Endothelial cell of umbilical vein (primary cell): ENCODE data around the gene SPDYA. TPM values are rescaled to one million over a fixed set of nuclear protein-coding genes. Genes with fewer than 3 reads are reported as not detected.
"Not testable (repeated sequence)": the region's sequence is repeated elsewhere in the genome, so short reads cannot be mapped to it uniquely, and the experiment has no call there.

ENCODE experiments used
- BruUV-seq: library from RNA; stranded (reverse); fragments of 400-500 nt; replicated peaks from 2 replicates; lab custom pipeline; 2021; lab: Mats Ljungman, UMichigan
- CTCF ChIA-PET: fragments of 300-600, 350-600 bp; sonication (Branson Sonifier 250); formaldehyde crosslinking; loops from one replicate; lab custom pipeline; 2021; ENCODE audit warnings: antibody characterized with exemption, inconsistent platforms; lab: Charles Lee
- POLR2A ChIA-PET: fragments of 300-600, 350-600 bp; sonication (Branson Sonifier 250); formaldehyde crosslinking; loops from one replicate; lab custom pipeline; 2021; ENCODE audit warnings: antibody characterized with exemption, inconsistent platforms; lab: Charles Lee
- DNase-seq: peaks from one replicate; pipeline ENCODE4 v3.0.0-alpha.2; 2011; ENCODE audit warnings: low read depth, low spot score
- FAIRE-seq: peaks from 2 replicates; lab custom pipeline; 2011; peaks lifted over from hg19 to GRCh38; lab: Jason Lieb, UNC
- H2AFZ ChIP-seq: 2 replicates; pipeline ENCODE4 v1.6.0; 2012; ENCODE audit warnings: low read depth, low read length, control low read depth, inconsistent platforms
- H3K27ac ChIP-seq: 2 replicates; pipeline ENCODE4 v1.5.1; 2011; ENCODE audit warnings: low read depth, mild to moderate bottlenecking, control low read depth, low read length, moderate library complexity; ENCODE audit not compliant: insufficient read depth
- H3K27me3 ChIP-seq, 2 experiments: 2 replicates each; pipeline versions ENCODE4 v1.6.0 to v1.6.1; 2011; ENCODE audit warnings: low read length in 2 of 2, mixed read lengths in 1 of 2; ENCODE audit not compliant: control insufficient read depth in 2 of 2, insufficient read depth in 2 of 2
- H3K36me3 ChIP-seq, 2 experiments: 2 replicates in 1 of 2; 3 replicates in 1 of 2; pipeline ENCODE4 v1.5.1; 2011; ENCODE audit warnings: low read length in 2 of 2, mild to moderate bottlenecking in 1 of 2, moderate library complexity in 1 of 2; ENCODE audit not compliant: control insufficient read depth in 2 of 2, insufficient read depth in 2 of 2; ENCODE audit errors: extremely low read depth in 1 of 2
- H3K4me1 ChIP-seq: 3 replicates; pipeline ENCODE4 v1.5.1; 2011; ENCODE audit warnings: mild to moderate bottlenecking, low read length; ENCODE audit not compliant: control insufficient read depth, insufficient read depth; ENCODE audit errors: extremely low read depth
- H3K4me2 ChIP-seq: 2 replicates; pipeline ENCODE4 v1.6.1; 2011; ENCODE audit warnings: low read length, control low read depth, mixed read lengths; ENCODE audit not compliant: insufficient read depth
- H3K4me3 ChIP-seq, 3 experiments: fragments of 200-600 bp in 1 of 3; sonication (generic), shearing (Covaris generic) in 1 of 3; replicated peaks in 1 of 3; 2 replicates each; pipeline ENCODE4 v1.5.1; 2011 to 2016; ENCODE audit warnings: control low read depth in 3 of 3, low read length in 3 of 3, mild to moderate bottlenecking in 2 of 3, inconsistent platforms in 1 of 3, low read depth in 1 of 3, moderate library complexity in 1 of 3; ENCODE audit not compliant: insufficient read depth in 1 of 3
- H3K79me2 ChIP-seq: 2 replicates; pipeline ENCODE4 v1.6.0; 2012; ENCODE audit warnings: low read length, inconsistent platforms; ENCODE audit not compliant: control insufficient read depth, insufficient read depth
- H3K9ac ChIP-seq: replicated peaks from 2 replicates; pipeline ENCODE3; 2011; ENCODE audit warnings: low read length, control low read depth; ENCODE audit not compliant: insufficient read depth; ENCODE audit errors: extremely low read depth
- H3K9me1 ChIP-seq: replicated peaks from 3 replicates; pipeline ENCODE4 v1.6.0; 2011; ENCODE audit warnings: mild to moderate bottlenecking, low read length; ENCODE audit not compliant: control insufficient read depth, insufficient read depth; ENCODE audit errors: extremely low read depth
- H3K9me3 ChIP-seq: replicated peaks from 2 replicates; pipeline ENCODE4 v1.5.1; 2012; ENCODE audit warnings: low read length, inconsistent platforms; ENCODE audit not compliant: control insufficient read depth, insufficient read depth
- H4K20me1 ChIP-seq: replicated peaks from 2 replicates; pipeline ENCODE3; 2011; ENCODE audit warnings: mild to moderate bottlenecking, low read length; ENCODE audit not compliant: control insufficient read depth, insufficient read depth; ENCODE audit errors: extremely low read depth
- GATA2 ChIP-seq: IDR thresholded peaks from 2 replicates; pipeline ENCODE4 v1.7.0; 2011; ENCODE audit warnings: low read depth, mild to moderate bottlenecking, moderate library complexity, mixed read lengths, low read length; ENCODE audit not compliant: insufficient read length, insufficient read depth
- JUN ChIP-seq: IDR thresholded peaks from 2 replicates; pipeline ENCODE4 v1.6.1; 2011; ENCODE audit warnings: borderline replicate concordance, low read depth; ENCODE audit not compliant: insufficient read length, insufficient read depth
- POLR2A ChIP-seq: IDR thresholded peaks from 2 replicates; pipeline ENCODE4 v1.6.1; 2012; ENCODE audit warnings: low read depth, mild to moderate bottlenecking, control low read depth, low read length
- dilution Hi-C: fragments of 300-500 bp; cut with MboI; formaldehyde crosslinking; loops from one replicate; pipeline ENCODE4 v1.15.0; 2019; ENCODE audit warnings: low sequenced_read_pairs; ENCODE audit not compliant: extremely low pct_ligation_motif_present
- intact Hi-C: fragments of 100-400 bp; cut with micrococcal nuclease; formaldehyde crosslinking; loops from one replicate; pipeline ENCODE4 v1.10.0; 2022
- polyA plus RNA-seq, 4 experiments: library from polyadenylated mRNA; depleted of rRNA in 3 of 4; stranded (reverse) in 3 of 4; unstranded in 1 of 4; fragments of >200 nt; gene quantifications; 2 replicates each; pipeline versions ENCODE4 v1.2.1 to v1.2.3, GENCODE V29; 2011 to 2012; ENCODE audit warnings: missing spikeins in 1 of 4
- total RNA-seq: library from RNA; stranded (reverse); gene quantifications from 2 replicates; pipeline ENCODE4 v1.2.3, GENCODE V29; 2021

The SPDYA gene
- total and polyA plus RNA-seq, 2 donors (not counting 3 experiments of a cell fraction or from before 2014, with no cell fraction given) = 0.06 to 1.6 TPM

DNA sequence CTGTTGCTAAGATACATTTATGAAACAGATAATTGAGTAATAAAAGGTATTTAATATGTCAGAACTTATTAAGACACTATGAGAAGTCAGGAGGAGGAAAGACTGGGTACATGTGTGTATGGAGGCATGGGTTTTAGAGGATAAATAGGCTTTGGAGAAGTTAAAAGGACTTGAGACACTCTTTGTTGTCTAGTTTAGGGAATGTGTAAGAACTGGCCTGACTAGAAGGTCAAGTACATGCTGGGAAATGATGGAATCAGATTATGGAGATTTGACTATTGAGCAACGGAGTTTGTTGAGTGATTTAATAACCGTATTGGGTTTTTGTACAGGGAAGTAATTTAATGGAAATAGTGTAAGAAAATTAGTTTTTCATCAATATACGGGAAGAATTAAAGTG lies 28.2 kb upstream of the SPDYA start:
- no peaks in the 10 kb centered on the region for H3K9me1 ChIP-seq
- H3K27me3 ChIP-seq = no peaks in the 10 kb centered on the region
- dilution Hi-C loops = no loop called here
- no peaks in the 10 kb centered on the region for H3K4me1 ChIP-seq
- H2AFZ ChIP-seq = no peak overlapping the region
- intact Hi-C loops = no loop called here
- TF ChIP-seq JUN (no peak), GATA2 (no peak), POLR2A (no peak)
- H3K4me3 ChIP-seq = no peak overlapping the region
- POLR2A ChIA-PET = no interaction called here
- H3K9me3 ChIP-seq = no peaks in the 10 kb centered on the region
- H3K36me3 ChIP-seq = peaks cover 13 to 28% of the 10 kb centered on the region in 2 experiments
- peaks cover 3% of the 10 kb centered on the region for H3K79me2 ChIP-seq
- no peaks in the 10 kb centered on the region for H4K20me1 ChIP-seq
- FAIRE-seq = no peak
- H3K9ac ChIP-seq = no peak overlapping the region
- H3K27ac ChIP-seq = no peak overlapping the region
- DNase-seq = no peak
- CTCF ChIA-PET = interaction anchor here (0.8 kb wide), 1 partner anchor 216 kb away, joined by 3 read pairs; no protein-coding TSS in a partner anchor
- no peak overlapping the region for H3K4me2 ChIP-seq
- BruUV-seq = no TSS peak

DNA sequence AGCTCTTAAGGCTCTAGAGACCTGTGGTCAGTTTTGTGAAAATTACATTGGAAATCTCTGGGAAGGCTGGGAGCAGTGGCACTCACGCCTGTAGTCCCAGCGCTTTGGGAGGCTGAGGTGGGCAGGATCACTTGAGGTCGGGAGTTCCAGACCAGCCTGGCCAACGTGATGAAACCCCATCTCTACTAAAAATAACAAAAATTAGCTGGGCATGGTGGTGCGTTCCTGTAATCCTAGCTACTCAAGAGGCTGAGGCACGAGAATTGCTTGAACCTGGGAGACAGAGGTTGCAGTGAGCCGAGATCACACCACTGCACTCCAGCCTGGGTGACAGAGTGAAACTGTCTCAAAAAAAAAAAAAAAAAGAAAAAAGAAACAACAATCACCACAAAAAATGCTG lies 26.1 kb upstream of the SPDYA start:
- BruUV-seq, H3K4me1 ChIP-seq, H3K79me2 ChIP-seq, H3K9ac ChIP-seq, H3K27ac ChIP-seq, H3K9me3 ChIP-seq, dilution Hi-C loops, H2AFZ ChIP-seq, H3K27me3 ChIP-seq, H3K4me3 ChIP-seq, FAIRE-seq, H3K4me2 ChIP-seq, H4K20me1 ChIP-seq, DNase-seq, intact Hi-C loops, H3K9me1 ChIP-seq: not testable (repeated sequence)
- peaks cover 16 to 25% of the 10 kb centered on the region in 2 experiments for H3K36me3 ChIP-seq
- CTCF ChIA-PET = interaction anchor here (0.6 to 2.1 kb wide), 4 partner anchors 27 to 218 kb away, joined by 3 to 11 read pairs (median 6); no protein-coding TSS in a partner anchor
- POLR2A ChIA-PET = interaction anchor here (0.6 to 0.7 kb wide), 2 partner anchors 9 to 130 kb away, joined by 3 to 4 read pairs; no protein-coding TSS in a partner anchor
